HEK293 (cell line): ENCODE measurements around the gene BAIAP2L2.

Source experiments
- CTCF ChIA-PET: fragments of 350-600 bp; formaldehyde crosslinking; extraction: SDS; loops from one replicate; lab custom pipeline; 2021; ENCODE audit warnings: antibody characterized with exemption; lab: Yijun Ruan, JAX
- POLR2A ChIA-PET: fragments of 300-600 bp; formaldehyde crosslinking; extraction: SDS; loops from one replicate; lab custom pipeline; 2020; ENCODE audit warnings: antibody characterized with exemption, inconsistent platforms; lab: Yijun Ruan, JAX
- H3K27ac ChIP-seq: fragments of 200-500 bp; sonication (Bioruptor generic); 2 replicates; pipeline ENCODE4 v1.5.1; 2014; ENCODE audit warnings: low read depth, low read length, control low read depth, inconsistent platforms; ENCODE audit errors: extremely low read depth
- H3K36me3 ChIP-seq, 2 experiments: fragments of 200-500 bp in 1 of 2; sonication (Bioruptor generic) in 1 of 2; 1 replicate in 1 of 2; 2 replicates in 1 of 2; pipeline ENCODE4 v1.5.1; 2014 to 2017; ENCODE audit warnings: inconsistent platforms in 2 of 2, low read length in 2 of 2; ENCODE audit not compliant: control insufficient read depth in 2 of 2, insufficient read depth in 1 of 2
- H3K4me1 ChIP-seq: fragments of 200-500 bp; sonication (Bioruptor generic); 2 replicates; pipeline ENCODE4 v1.5.1; 2014; ENCODE audit warnings: mild to moderate bottlenecking, low read length, inconsistent platforms; ENCODE audit not compliant: control insufficient read depth, insufficient read depth
- H3K4me3 ChIP-seq: 2 replicates; pipeline ENCODE4 v1.5.1; 2011; ENCODE audit warnings: low read depth, mild to moderate bottlenecking, control low read depth, low read length, moderate library complexity
- H3K9me3 ChIP-seq: fragments of 200-500 bp; sonication (Bioruptor generic); 2 replicates; pipeline ENCODE4 v1.5.1; 2014; ENCODE audit warnings: low read depth, low read length, inconsistent platforms; ENCODE audit not compliant: control insufficient read depth, insufficient read depth
- BCL11A ChIP-seq: fragments of 450-650 bp; formaldehyde crosslinking; IDR thresholded peaks from 2 replicates; pipeline ENCODE4 v1.5.1; 2016; ENCODE audit warnings: low read depth, missing biosample characterization, missing genetic modification characterization
- IKZF3 ChIP-seq: fragments of 450-650 bp; IDR thresholded peaks from 2 replicates; pipeline ENCODE4 v1.5.0; 2018; ENCODE audit warnings: missing biosample characterization, mild to moderate bottlenecking, missing genetic modification characterization, moderate library complexity
- PRDM10 ChIP-seq: fragments of 450-650 bp; formaldehyde crosslinking; IDR thresholded peaks from 2 replicates; pipeline ENCODE4 v1.5.1; 2016; ENCODE audit warnings: missing biosample characterization, missing genetic modification characterization
- SCRT2 ChIP-seq: fragments of 450-650 bp; formaldehyde crosslinking; IDR thresholded peaks from 2 replicates; pipeline ENCODE4 v1.5.1; 2016; ENCODE audit warnings: missing biosample characterization, missing genetic modification characterization
- TCF7L2 ChIP-seq: IDR thresholded peaks from 2 replicates; pipeline ENCODE4 v1.6.1; 2011; ENCODE audit warnings: low read depth, mild to moderate bottlenecking, inconsistent platforms, low read length, moderate library complexity, borderline replicate concordance
- TRIM28 ChIP-seq: IDR thresholded peaks from 2 replicates; pipeline ENCODE4 v1.6.1; 2011; ENCODE audit warnings: low read length, control low read depth, borderline replicate concordance
- ZBTB8A ChIP-seq: fragments of 450-650 bp; formaldehyde crosslinking; IDR thresholded peaks from 2 replicates; pipeline ENCODE4 v1.5.1; 2016; ENCODE audit warnings: missing biosample characterization, missing genetic modification characterization
- ZFP37 ChIP-seq: fragments of 450-650 bp; formaldehyde crosslinking; IDR thresholded peaks from 2 replicates; pipeline ENCODE4 v1.5.1; 2016; ENCODE audit warnings: missing biosample characterization, missing genetic modification characterization
- ZNF169 ChIP-seq: fragments of 450-650 bp; formaldehyde crosslinking; IDR thresholded peaks from 2 replicates; pipeline ENCODE4 v1.5.1; 2016; ENCODE audit warnings: missing biosample characterization, missing genetic modification characterization
- ZNF23 ChIP-seq: fragments of 450-650 bp; formaldehyde crosslinking; IDR thresholded peaks from 2 replicates; pipeline ENCODE4 v1.5.1; 2016; ENCODE audit warnings: missing biosample characterization, missing genetic modification characterization, borderline replicate concordance
- ZNF391 ChIP-seq: fragments of 450-650 bp; formaldehyde crosslinking; IDR thresholded peaks from 2 replicates; pipeline ENCODE4 v1.5.1; 2016; ENCODE audit warnings: low read depth, missing biosample characterization, missing genetic modification characterization, borderline replicate concordance
- ZNF394 ChIP-seq: fragments of 450-650 bp; formaldehyde crosslinking; IDR thresholded peaks from 2 replicates; pipeline ENCODE4 v1.5.1; 2016; ENCODE audit warnings: missing biosample characterization, missing genetic modification characterization, mild to moderate bottlenecking, moderate library complexity, borderline replicate concordance
- ZNF510 ChIP-seq: fragments of 450-650 bp; formaldehyde crosslinking; IDR thresholded peaks from 2 replicates; pipeline ENCODE4 v1.5.1; 2018; ENCODE audit warnings: mild to moderate bottlenecking, missing genetic modification characterization, missing biosample characterization; ENCODE audit not compliant: insufficient replicate concordance
- ZNF521 ChIP-seq: fragments of 450-650 bp; formaldehyde crosslinking; IDR thresholded peaks from 2 replicates; pipeline ENCODE4 v1.5.1; 2017; ENCODE audit warnings: missing biosample characterization, mild to moderate bottlenecking, missing genetic modification characterization
- ZNF558 ChIP-seq: fragments of 450-650 bp; formaldehyde crosslinking; IDR thresholded peaks from 2 replicates; pipeline ENCODE4 v1.5.1; 2016; ENCODE audit warnings: missing biosample characterization, missing genetic modification characterization
- ZNF660 ChIP-seq: fragments of 450-650 bp; IDR thresholded peaks from 2 replicates; pipeline ENCODE4 v1.5.1; 2018; ENCODE audit warnings: missing biosample characterization, mild to moderate bottlenecking, missing genetic modification characterization
- ZNF777 ChIP-seq: fragments of 450-650 bp; formaldehyde crosslinking; IDR thresholded peaks from 2 replicates; pipeline ENCODE4 v1.5.1; 2017; ENCODE audit warnings: missing biosample characterization, missing genetic modification characterization, borderline replicate concordance
- ZSCAN23 ChIP-seq: fragments of 450-650 bp; formaldehyde crosslinking; IDR thresholded peaks from 2 replicates; pipeline ENCODE4 v1.5.1; 2016; ENCODE audit warnings: missing biosample characterization, missing genetic modification characterization
- TF ChIP-seq, protein P1 (sequence below): fragments of 450-650 bp; formaldehyde crosslinking; IDR thresholded peaks from 2 replicates; pipeline ENCODE4 v1.5.1; 2016; ENCODE audit warnings: missing biosample characterization, missing genetic modification characterization
- TF ChIP-seq, protein P2 (sequence below): fragments of 450-650 bp; formaldehyde crosslinking; IDR thresholded peaks from 2 replicates; pipeline ENCODE4 v1.5.1; 2016; ENCODE audit warnings: missing biosample characterization, missing genetic modification characterization, borderline replicate concordance
- TF ChIP-seq, protein P3 (sequence below): fragments of 450-650 bp; formaldehyde crosslinking; IDR thresholded peaks from 2 replicates; pipeline ENCODE4 v1.5.1; 2016; ENCODE audit warnings: missing biosample characterization, missing genetic modification characterization
- TF ChIP-seq, protein P4 (sequence below): fragments of 450-650 bp; formaldehyde crosslinking; IDR thresholded peaks from 2 replicates; pipeline ENCODE4 v1.5.1; 2016; ENCODE audit warnings: missing biosample characterization, missing genetic modification characterization, borderline replicate concordance

The BAIAP2L2 gene

GRCh38 chr22:38136607-38137006 lies 26.1 kb upstream of the BAIAP2L2 start (continued):
- TF ChIP-seq, protein P1, sequence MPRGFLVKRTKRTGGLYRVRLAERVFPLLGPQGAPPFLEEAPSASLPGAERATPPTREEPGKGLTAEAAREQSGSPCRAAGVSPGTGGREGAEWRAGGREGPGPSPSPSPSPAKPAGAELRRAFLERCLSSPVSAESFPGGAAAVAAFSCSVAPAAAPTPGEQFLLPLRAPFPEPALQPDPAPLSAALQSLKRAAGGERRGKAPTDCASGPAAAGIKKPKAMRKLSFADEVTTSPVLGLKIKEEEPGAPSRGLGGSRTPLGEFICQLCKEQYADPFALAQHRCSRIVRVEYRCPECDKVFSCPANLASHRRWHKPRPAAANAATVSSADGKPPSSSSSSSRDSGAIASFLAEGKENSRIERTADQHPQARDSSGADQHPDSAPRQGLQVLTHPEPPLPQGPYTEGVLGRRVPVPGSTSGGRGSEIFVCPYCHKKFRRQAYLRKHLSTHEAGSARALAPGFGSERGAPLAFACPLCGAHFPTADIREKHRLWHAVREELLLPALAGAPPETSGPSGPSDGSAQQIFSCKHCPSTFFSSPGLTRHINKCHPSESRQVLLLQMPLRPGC (tag by site-specific recombination) = no peak
- TF ChIP-seq, protein P2, sequence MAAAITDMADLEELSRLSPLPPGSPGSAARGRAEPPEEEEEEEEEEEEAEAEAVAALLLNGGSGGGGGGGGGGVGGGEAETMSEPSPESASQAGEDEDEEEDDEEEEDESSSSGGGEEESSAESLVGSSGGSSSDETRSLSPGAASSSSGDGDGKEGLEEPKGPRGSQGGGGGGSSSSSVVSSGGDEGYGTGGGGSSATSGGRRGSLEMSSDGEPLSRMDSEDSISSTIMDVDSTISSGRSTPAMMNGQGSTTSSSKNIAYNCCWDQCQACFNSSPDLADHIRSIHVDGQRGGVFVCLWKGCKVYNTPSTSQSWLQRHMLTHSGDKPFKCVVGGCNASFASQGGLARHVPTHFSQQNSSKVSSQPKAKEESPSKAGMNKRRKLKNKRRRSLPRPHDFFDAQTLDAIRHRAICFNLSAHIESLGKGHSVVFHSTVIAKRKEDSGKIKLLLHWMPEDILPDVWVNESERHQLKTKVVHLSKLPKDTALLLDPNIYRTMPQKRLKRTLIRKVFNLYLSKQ = no peak
- TF ChIP-seq ZNF558 (tag by site-specific recombination) = no peak

DNA sequence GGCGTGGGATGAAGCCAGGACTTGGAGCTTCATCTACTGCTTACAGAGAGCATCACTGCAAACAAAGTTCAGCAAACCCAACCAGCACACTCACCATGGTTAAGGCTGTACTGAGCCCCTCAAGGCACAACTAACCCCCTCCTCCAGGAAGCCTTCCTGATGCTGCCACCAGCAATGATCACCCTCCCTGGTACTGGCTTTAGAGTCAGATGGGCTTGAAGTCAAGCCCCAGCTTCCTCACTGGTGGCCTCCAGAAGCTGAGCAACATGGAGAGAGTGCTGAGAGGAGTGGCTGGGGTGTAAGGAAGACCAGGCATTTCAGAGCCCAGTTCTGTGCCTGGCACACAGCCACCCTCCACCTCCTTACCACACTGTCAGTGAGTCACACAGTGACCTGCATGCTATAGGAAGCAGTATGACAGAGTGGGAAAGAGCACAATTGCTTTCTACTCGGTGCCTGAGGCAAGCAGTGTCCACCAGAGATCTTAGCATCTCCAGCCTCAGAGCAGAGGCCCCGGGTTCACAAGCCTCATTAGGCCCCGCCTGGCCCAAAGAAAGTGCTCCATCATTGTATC lies 24.7 kb upstream of the BAIAP2L2 start:
- no peak overlapping the region for H3K27ac ChIP-seq
- H3K4me3 ChIP-seq = no peak overlapping the region
- H3K4me1 ChIP-seq = no peaks in the 10 kb centered on the region
- no peaks in the 10 kb centered on the region for H3K9me3 ChIP-seq
- peaks cover 0 to 39% of the 10 kb centered on the region in 2 experiments; a peak in 2 of 3 replicates for H3K36me3 ChIP-seq
- POLR2A ChIA-PET = no interaction called here
- CTCF ChIA-PET = interaction anchor here (0.6 to 1.2 kb wide), 3 partner anchors 11 to 637 kb away, joined by 3 to 4 read pairs (median 4); no protein-coding TSS in a partner anchor
- TF ChIP-seq TRIM28 (no peak), ZNF391 (no peak), ZBTB8A (tag by site-specific recombination) (no peak), ZNF169 (tag by site-specific recombination) (no peak), ZNF660 (no peak), ZNF521 (no peak), ZNF394 (no peak), BCL11A (no peak), ZNF510 (tag by site-specific recombination) (no peak), ZNF777 (tag by site-specific recombination) (no peak), SCRT2 (tag by site-specific recombination) (no peak), TCF7L2 (no peak), PRDM10 (tag by site-specific recombination) (no peak), ZFP37 (no peak), IKZF3 (tag by site-specific recombination) (no peak), ZNF23 (tag by site-specific recombination) (no peak), ZSCAN23 (tag by site-specific recombination) (no peak)
- TF ChIP-seq, protein P3, sequence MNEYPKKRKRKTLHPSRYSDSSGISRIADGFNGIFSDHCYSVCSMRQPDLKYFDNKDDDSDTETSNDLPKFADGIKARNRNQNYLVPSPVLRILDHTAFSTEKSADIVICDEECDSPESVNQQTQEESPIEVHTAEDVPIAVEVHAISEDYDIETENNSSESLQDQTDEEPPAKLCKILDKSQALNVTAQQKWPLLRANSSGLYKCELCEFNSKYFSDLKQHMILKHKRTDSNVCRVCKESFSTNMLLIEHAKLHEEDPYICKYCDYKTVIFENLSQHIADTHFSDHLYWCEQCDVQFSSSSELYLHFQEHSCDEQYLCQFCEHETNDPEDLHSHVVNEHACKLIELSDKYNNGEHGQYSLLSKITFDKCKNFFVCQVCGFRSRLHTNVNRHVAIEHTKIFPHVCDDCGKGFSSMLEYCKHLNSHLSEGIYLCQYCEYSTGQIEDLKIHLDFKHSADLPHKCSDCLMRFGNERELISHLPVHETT (tag by site-specific recombination) = no peak
- TF ChIP-seq, protein P4, sequence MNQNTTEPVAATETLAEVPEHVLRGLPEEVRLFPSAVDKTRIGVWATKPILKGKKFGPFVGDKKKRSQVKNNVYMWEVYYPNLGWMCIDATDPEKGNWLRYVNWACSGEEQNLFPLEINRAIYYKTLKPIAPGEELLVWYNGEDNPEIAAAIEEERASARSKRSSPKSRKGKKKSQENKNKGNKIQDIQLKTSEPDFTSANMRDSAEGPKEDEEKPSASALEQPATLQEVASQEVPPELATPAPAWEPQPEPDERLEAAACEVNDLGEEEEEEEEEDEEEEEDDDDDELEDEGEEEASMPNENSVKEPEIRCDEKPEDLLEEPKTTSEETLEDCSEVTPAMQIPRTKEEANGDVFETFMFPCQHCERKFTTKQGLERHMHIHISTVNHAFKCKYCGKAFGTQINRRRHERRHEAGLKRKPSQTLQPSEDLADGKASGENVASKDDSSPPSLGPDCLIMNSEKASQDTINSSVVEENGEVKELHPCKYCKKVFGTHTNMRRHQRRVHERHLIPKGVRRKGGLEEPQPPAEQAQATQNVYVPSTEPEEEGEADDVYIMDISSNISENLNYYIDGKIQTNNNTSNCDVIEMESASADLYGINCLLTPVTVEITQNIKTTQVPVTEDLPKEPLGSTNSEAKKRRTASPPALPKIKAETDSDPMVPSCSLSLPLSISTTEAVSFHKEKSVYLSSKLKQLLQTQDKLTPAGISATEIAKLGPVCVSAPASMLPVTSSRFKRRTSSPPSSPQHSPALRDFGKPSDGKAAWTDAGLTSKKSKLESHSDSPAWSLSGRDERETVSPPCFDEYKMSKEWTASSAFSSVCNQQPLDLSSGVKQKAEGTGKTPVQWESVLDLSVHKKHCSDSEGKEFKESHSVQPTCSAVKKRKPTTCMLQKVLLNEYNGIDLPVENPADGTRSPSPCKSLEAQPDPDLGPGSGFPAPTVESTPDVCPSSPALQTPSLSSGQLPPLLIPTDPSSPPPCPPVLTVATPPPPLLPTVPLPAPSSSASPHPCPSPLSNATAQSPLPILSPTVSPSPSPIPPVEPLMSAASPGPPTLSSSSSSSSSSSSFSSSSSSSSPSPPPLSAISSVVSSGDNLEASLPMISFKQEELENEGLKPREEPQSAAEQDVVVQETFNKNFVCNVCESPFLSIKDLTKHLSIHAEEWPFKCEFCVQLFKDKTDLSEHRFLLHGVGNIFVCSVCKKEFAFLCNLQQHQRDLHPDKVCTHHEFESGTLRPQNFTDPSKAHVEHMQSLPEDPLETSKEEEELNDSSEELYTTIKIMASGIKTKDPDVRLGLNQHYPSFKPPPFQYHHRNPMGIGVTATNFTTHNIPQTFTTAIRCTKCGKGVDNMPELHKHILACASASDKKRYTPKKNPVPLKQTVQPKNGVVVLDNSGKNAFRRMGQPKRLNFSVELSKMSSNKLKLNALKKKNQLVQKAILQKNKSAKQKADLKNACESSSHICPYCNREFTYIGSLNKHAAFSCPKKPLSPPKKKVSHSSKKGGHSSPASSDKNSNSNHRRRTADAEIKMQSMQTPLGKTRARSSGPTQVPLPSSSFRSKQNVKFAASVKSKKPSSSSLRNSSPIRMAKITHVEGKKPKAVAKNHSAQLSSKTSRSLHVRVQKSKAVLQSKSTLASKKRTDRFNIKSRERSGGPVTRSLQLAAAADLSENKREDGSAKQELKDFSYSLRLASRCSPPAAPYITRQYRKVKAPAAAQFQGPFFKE (tag by site-specific recombination) = no peak
